Measurements from ENCODE around the gene PGM1.

GRCh38 chr1:63548303-63548702, 44.9 kb upstream of the PGM1 start:
- TF ChIP-seq CTCF (IDR thresholded peaks at IDR 0.05 in 8 of 11, conservative IDR thresholded peaks at IDR 0.05 in 3 of 11) (no peak), POLR2A (IDR thresholded peaks at IDR 0.05) (no peak), POLR2AphosphoS5 (IDR thresholded peaks at IDR 0.05) (no peak)

Data from spleen (tissue), 7 donors.